ENCODE data around the gene KLHL30.

KLHL30 gene

GRCh38 chr2:238174291-238174690 lies 35.8 kb downstream of the KLHL30 start:
- TF ChIP-seq CTCF (IDR thresholded peaks at IDR 0.05; ENCODE audit: low read length, missing control alignments), result no peak
- DNase-seq (ENCODE audit: low read depth), result no peak

GRCh38 chr2:238174701-238175100 lies 36.2 kb downstream of the KLHL30 start:
- no peak for TF ChIP-seq CTCF (IDR thresholded peaks at IDR 0.05; ENCODE audit: low read length, missing control alignments)

More at GRCh38 chr2:238174291-238174690, 35.8 kb downstream of the KLHL30 start:
- no peak overlapping the region for H3K4me3 ChIP-seq (replicated peaks; ENCODE audit: low read depth, low read length)

GRCh38 chr2:238176613-238177012 lies 38.1 kb downstream of the KLHL30 start:
- DNase-seq (ENCODE audit: low read depth), result no peak
- no peak overlapping the region for H3K4me3 ChIP-seq (replicated peaks; ENCODE audit: low read depth, low read length)
- TF ChIP-seq CTCF (IDR thresholded peaks at IDR 0.05; ENCODE audit: low read length, missing control alignments), result no peak

More at GRCh38 chr2:238174701-238175100, 36.2 kb downstream of the KLHL30 start:
- DNase-seq (ENCODE audit: low read depth), result no peak
- no peak overlapping the region for H3K4me3 ChIP-seq (replicated peaks; ENCODE audit: low read depth, low read length)

- no peak for TF ChIP-seq CTCF (IDR thresholded peaks at IDR 0.05; ENCODE audit: low read length, missing control alignments)
- H3K4me3 ChIP-seq (replicated peaks; ENCODE audit: low read depth, low read length), result no peak overlapping the region
- no peak for DNase-seq (ENCODE audit: low read depth)
These were observed 42.1 kb downstream of the KLHL30 start for GRCh38 chr2:238180554-238180953.

- no peak for DNase-seq (ENCODE audit: low read depth)
- no peak for TF ChIP-seq CTCF (IDR thresholded peaks at IDR 0.05; ENCODE audit: low read length, missing control alignments)
- H3K4me3 ChIP-seq (replicated peaks; ENCODE audit: low read depth, low read length), result no peak overlapping the region
These were observed 43.9 kb downstream of the KLHL30 start for GRCh38 chr2:238182362-238182761.

GRCh38 chr2:238183821-238184220 lies 45.4 kb downstream of the KLHL30 start:
- no peak for DNase-seq (ENCODE audit: low read depth)
- no peak for TF ChIP-seq CTCF (IDR thresholded peaks at IDR 0.05; ENCODE audit: low read length, missing control alignments)
- no peak overlapping the region for H3K4me3 ChIP-seq (replicated peaks; ENCODE audit: low read depth, low read length)

All from fibroblast of pulmonary artery (primary cell).